OCI-LY7 (cell line): ENCODE data around the gene EXOC4. TPM values are rescaled to one million over a fixed set of nuclear protein-coding genes. Genes with fewer than 3 reads are reported as not detected.

Experiments used
- BruUV-seq: library from RNA; stranded (reverse); fragments of 400-500 nt; replicated peaks from 2 replicates; lab custom pipeline; 2021; lab: Mats Ljungman, UMichigan
- CTCF ChIA-PET: fragments of 300-600 bp; sonication (Branson Sonifier 250); formaldehyde crosslinking; loops from one replicate; lab custom pipeline; 2022; ENCODE audit warnings: antibody characterized with exemption; ENCODE audit not compliant: unreplicated experiment; lab: Charles Lee
- POLR2A ChIA-PET: fragments of 300-600 bp; sonication (Branson Sonifier 250); formaldehyde crosslinking; loops from one replicate; lab custom pipeline; 2022; ENCODE audit warnings: antibody characterized with exemption; lab: Charles Lee
- DNase-seq: peaks from one replicate; pipeline ENCODE4 v3.0.0-alpha.2; 2015; ENCODE audit warnings: low spot score
- H2AFZ ChIP-seq: fragments of 200-600 bp; sonication (generic), shearing (Covaris generic); 2 replicates; pipeline ENCODE4 v1.6.1; 2014; ENCODE audit warnings: mild to moderate bottlenecking, antibody characterized with exemption, low read length, moderate library complexity
- H3K27ac ChIP-seq: fragments of 200-600 bp; sonication (generic); 2 replicates; pipeline ENCODE4 v1.5.1; 2014; ENCODE audit warnings: mixed run types, low read depth, mild to moderate bottlenecking, moderate library complexity, low read length, inconsistent platforms; ENCODE audit not compliant: poor library complexity, severe bottlenecking
- H3K36me3 ChIP-seq: fragments of 200-600 bp; sonication (generic); 2 replicates; pipeline ENCODE4 v1.6.1; 2014; ENCODE audit warnings: mild to moderate bottlenecking, antibody characterized with exemption, low read length, moderate library complexity, mixed read lengths; ENCODE audit not compliant: insufficient read depth
- H3K4me1 ChIP-seq: fragments of 200-600 bp; sonication (generic); 2 replicates; pipeline ENCODE4 v1.5.1; 2014; ENCODE audit warnings: mild to moderate bottlenecking, low read length; ENCODE audit not compliant: insufficient read depth, poor library complexity, severe bottlenecking
- H3K4me2 ChIP-seq: fragments of 200-600 bp; sonication (generic); 2 replicates; pipeline ENCODE4 v1.6.1; 2014; ENCODE audit warnings: mild to moderate bottlenecking, low read length
- H3K4me3 ChIP-seq: fragments of 200-600 bp; sonication (generic); 2 replicates; pipeline ENCODE4 v1.5.1; 2014; ENCODE audit warnings: mild to moderate bottlenecking, low read depth, low read length; ENCODE audit not compliant: poor library complexity, severe bottlenecking
- H3K79me2 ChIP-seq: fragments of 200-600 bp; sonication (generic); 2 replicates; pipeline ENCODE4 v1.6.1; 2016; ENCODE audit warnings: low read depth, mild to moderate bottlenecking, low read length, moderate library complexity, mixed read lengths; ENCODE audit not compliant: insufficient read depth
- H3K9me2 ChIP-seq: fragments of 200-600 bp; sonication (generic); 2 replicates; pipeline ENCODE4 v1.6.1; 2016; ENCODE audit warnings: mild to moderate bottlenecking, low read length, mixed read lengths; ENCODE audit not compliant: insufficient read depth
- H3K9me3 ChIP-seq: fragments of 200-600 bp; sonication (generic); 2 replicates; pipeline ENCODE4 v1.6.1; 2014; ENCODE audit warnings: mild to moderate bottlenecking, mixed run types, low read length, mixed read lengths
- H4K20me1 ChIP-seq: fragments of 200-600 bp; sonication (generic); 2 replicates; pipeline ENCODE4 v1.6.1; 2014; ENCODE audit warnings: mild to moderate bottlenecking, antibody characterized with exemption, low read length, moderate library complexity, mixed read lengths; ENCODE audit not compliant: insufficient read depth
- CTCF ChIP-seq: fragments of 200-600 bp; sonication (generic); conservative IDR thresholded peaks from 2 replicates; pipeline ENCODE4 v1.5.1; 2014; ENCODE audit warnings: mild to moderate bottlenecking, antibody characterized with exemption, low read length, moderate library complexity, mixed read lengths
- EZH2phosphoT487 ChIP-seq: fragments of 200-600 bp; sonication (generic); IDR thresholded peaks from 2 replicates; pipeline ENCODE4 v1.6.1; 2018; ENCODE audit warnings: low read depth, borderline replicate concordance, mild to moderate bottlenecking, mixed run types, antibody characterized with exemption, low read length, moderate library complexity, mixed read lengths
- intact Hi-C: fragments of 100-400 bp; cut with micrococcal nuclease; formaldehyde crosslinking; loops from one replicate; pipeline ENCODE4 v1.10.0; 2022; ENCODE audit not compliant: unreplicated experiment
- total RNA-seq, 2 experiments: library from RNA; depleted of rRNA in 1 of 2; stranded (reverse); fragments of >200 nt in 1 of 2; shearing (Covaris generic) in 1 of 2; gene quantifications; 2 replicates each; pipeline ENCODE4 v1.2.3, GENCODE V29; 2014 to 2022

EXOC4 gene
- total RNA-seq, 2 experiments from 2014 or later = 75.1 to 93.2 TPM

- Histone ChIP-seq H4K20me1 (no peaks in the 10 kb centered on the region), H3K9me3 (no peaks in the 10 kb centered on the region), H3K9me2 (no peaks in the 10 kb centered on the region), H3K79me2 (no peaks in the 10 kb centered on the region), H2AFZ (no peak overlapping the region), H3K36me3 (no peaks in the 10 kb centered on the region), H3K4me1 (no peaks in the 10 kb centered on the region), H3K27ac (no peak overlapping the region), H3K4me3 (no peak overlapping the region), H3K4me2 (no peak overlapping the region)
- intact Hi-C loops = no loop called here
- CTCF ChIA-PET = no interaction called here
- no TSS peak for BruUV-seq
- POLR2A ChIA-PET = interaction anchor here (0.6 to 1.2 kb wide), 4 partner anchors 12 to 1891 kb away, joined by 3 to 5 read pairs (median 3); no protein-coding TSS in a partner anchor
- TF ChIP-seq CTCF (no peak), EZH2phosphoT487 (no peak)
- DNase-seq = no peak
Observed at GRCh38 chr7:133931053-133931452, 678.2 kb downstream of the EXOC4 start.

GRCh38 chr7:133932591-133932990, 679.7 kb downstream of the EXOC4 start:
- Histone ChIP-seq H3K4me2 (no peak overlapping the region), H4K20me1 (no peaks in the 10 kb centered on the region), H2AFZ (no peak overlapping the region), H3K4me1 (no peaks in the 10 kb centered on the region), H3K27ac (no peak overlapping the region), H3K36me3 (no peaks in the 10 kb centered on the region), H3K9me3 (no peaks in the 10 kb centered on the region), H3K79me2 (no peaks in the 10 kb centered on the region), H3K4me3 (no peak overlapping the region), H3K9me2 (no peaks in the 10 kb centered on the region)
- TF ChIP-seq CTCF (no peak), EZH2phosphoT487 (no peak)
- BruUV-seq = no TSS peak
- POLR2A ChIA-PET = interaction anchor here (0.7 kb wide), 2 partner anchors 69 to 450 kb away, joined by 3 to 4 read pairs; no protein-coding TSS in a partner anchor
- intact Hi-C loops = no loop called here
- CTCF ChIA-PET = no interaction called here
- no peak for DNase-seq

- no peaks in the 10 kb centered on the region for H3K36me3 ChIP-seq
- no peaks in the 10 kb centered on the region for H3K4me1 ChIP-seq
- no peak overlapping the region for H3K4me3 ChIP-seq
- BruUV-seq = no TSS peak
- POLR2A ChIA-PET = interaction anchor here (0.6 to 1.5 kb wide), 3 partner anchors 11 to 561 kb away, joined by 3 to 6 read pairs (median 5); no protein-coding TSS in a partner anchor
- H3K9me2 ChIP-seq = no peaks in the 10 kb centered on the region
- CTCF ChIA-PET = no interaction called here
- no peak overlapping the region for H3K4me2 ChIP-seq
- TF ChIP-seq CTCF (no peak), EZH2phosphoT487 (no peak)
- DNase-seq = no peak
- no peaks in the 10 kb centered on the region for H3K79me2 ChIP-seq
- H4K20me1 ChIP-seq = no peaks in the 10 kb centered on the region
- no peak overlapping the region for H2AFZ ChIP-seq
- intact Hi-C loops = no loop called here
- no peaks in the 10 kb centered on the region for H3K9me3 ChIP-seq
- H3K27ac ChIP-seq = no peak overlapping the region
Observed at GRCh38 chr7:133934262-133934976, 681.5 kb downstream of the EXOC4 start.
